Aorta (tissue), 5 donors: ENCODE measurements around the gene SH2D1B. TPM values are rescaled to one million over a fixed set of nuclear protein-coding genes. Genes with fewer than 3 reads are reported as not detected.
"Not testable (repeated sequence)": the region's sequence is repeated elsewhere in the genome, so short reads cannot be mapped to it uniquely, and the experiment has no call there.

Experiments used
- ATAC-seq: fragments of 200-7000 bp; cut with Tn5 transposase; one replicate; pipeline ENCODE4 v1.9.1; 2022; ENCODE audit warnings: moderate library complexity; ENCODE audit not compliant: low FRiP score
- DNase-seq, 2 donors: peaks; one replicate each; pipeline ENCODE4 v3.0.0-alpha.2; 2020
- H3K27ac ChIP-seq, 2 donors: one replicate each; pipeline ENCODE4 v1.5.1; 2013; ENCODE audit warnings: low read length in 2 of 2, mild to moderate bottlenecking in 2 of 2, moderate library complexity in 2 of 2, control low read depth in 1 of 2, inconsistent platforms in 1 of 2, low read depth in 1 of 2
- H3K27me3 ChIP-seq, 2 donors: one replicate each; pipeline ENCODE4 v1.6.1; 2013; ENCODE audit warnings: control low read depth in 1 of 2, low read length in 1 of 2, mild to moderate bottlenecking in 1 of 2, moderate library complexity in 1 of 2; ENCODE audit not compliant: insufficient read depth in 2 of 2, control insufficient read depth in 1 of 2
- H3K36me3 ChIP-seq, 2 donors: one replicate each; pipeline ENCODE4 v1.6.1; 2013; ENCODE audit warnings: control low read depth in 1 of 2, low read length in 1 of 2, mild to moderate bottlenecking in 1 of 2; ENCODE audit not compliant: insufficient read depth in 2 of 2, control insufficient read depth in 1 of 2
- H3K4me1 ChIP-seq, 2 donors: one replicate each; pipeline ENCODE4 v1.6.1; 2013; ENCODE audit warnings: low read length in 2 of 2, control low read depth in 1 of 2, mild to moderate bottlenecking in 1 of 2, moderate library complexity in 1 of 2; ENCODE audit not compliant: insufficient read depth in 2 of 2, control insufficient read depth in 1 of 2
- H3K4me3 ChIP-seq, 2 donors: one replicate each; pipeline ENCODE4 v1.5.1; 2013; ENCODE audit warnings: low read length in 2 of 2, control low read depth in 1 of 2, mild to moderate bottlenecking in 1 of 2
- H3K9me3 ChIP-seq: one replicate; pipeline ENCODE4 v1.6.1; 2013; ENCODE audit warnings: mild to moderate bottlenecking, low read length; ENCODE audit not compliant: control insufficient read depth
- WGBS, 2 donors: extraction: QIAGEN DNeasy Blood & Tissue Kit; methylation state at CpG; one replicate each; pipeline ENCODE4 v1.1.7; 2013; 5-methylcytosine and 5-hydroxymethylcytosine counted together
- intact Hi-C, 2 donors: fragments of 100-400 bp; cut with DNase I; formaldehyde crosslinking; loops; one replicate each; pipeline versions ENCODE4 v1.14.2 to v1.15.0; 2022
- long read RNA-seq, 2 donors: library from polyadenylated mRNA; unstranded; transcript quantifications; one replicate each; pipeline ENCODE4 v2.0.0, GENCODE V29; 2020 to 2021
- polyA plus RNA-seq, 2 donors: library from polyadenylated mRNA; stranded (reverse); fragments of 200-250 nt; gene quantifications; one replicate each; pipeline ENCODE4 v1.2.3, GENCODE V29; 2013
- total RNA-seq, 2 donors: library from RNA; stranded (reverse); fragmentation: NEBNext Ultra II Directional; extraction: Animal tissue kit (Norgen Biotek cat#: 25700); gene quantifications; one replicate each; pipeline ENCODE4 v1.2.1, GENCODE V29; 2021
- donor health status: healthy with polysubstance abuse.
- donor health status: Bipolar disorder and iron deficiency.
- donor health status: DM: no; HTN: no; CAD: no.
- donor health status: DM: no; HTN: no; CAD: no.
- donor health status: DM: yes; HTN: yes; CAD: no.

Gene SH2D1B
- total RNA-seq: under 1 TPM; 0.45 to 0.63 TPM
- polyA plus RNA-seq: 1 to 10 TPM in 1 of 2 donors, under 1 TPM in 1; 0.10 to 1.1 TPM
- long read RNA-seq, donor 1: 0 reads
- long read RNA-seq, donor 2: 0 reads

GRCh38 chr1:162412002-162412401 lies at the start of gene SH2D1B:
SH2D1B (minus strand) TSS chr1:162412136; CDS start chr1:162412016, 120 bp downstream.
- no peaks in the 10 kb centered on the region for H3K36me3 ChIP-seq
- H3K27me3 ChIP-seq: no peaks in the 10 kb centered on the region
- intact Hi-C loops: no loop called here
- H3K9me3 ChIP-seq: no peaks in the 10 kb centered on the region
- no peaks in the 10 kb centered on the region for H3K4me1 ChIP-seq
- WGBS, 2 donors: 66 to 81% methylated on average over 3 of the region's 3 CpGs
- H3K4me3 ChIP-seq: no peak within 1 kb of the TSS
- no peak within 1 kb of the TSS for H3K27ac ChIP-seq
- DNase-seq (no peak), ATAC-seq (no peak)

GRCh38 chr1:162458236-162458635 lies 46.3 kb upstream of the SH2D1B start:
- Histone ChIP-seq H3K4me3 (no peak overlapping the region), H3K4me1 (no peaks in the 10 kb centered on the region), H3K27me3 (peaks cover 0 to 1% of the 10 kb centered on the region in 2 donors), H3K36me3 (no peaks in the 10 kb centered on the region), H3K27ac (no peak overlapping the region), H3K9me3 (no peaks in the 10 kb centered on the region)
- ATAC-seq: no peak
- intact Hi-C loops: no loop called here
- DNase-seq: no peak
- 87 to 93% methylated on average over 5 of the region's 5 CpGs for WGBS, 2 donors

- DNase-seq: no peak
- H3K4me3 ChIP-seq: no peak overlapping the region
- intact Hi-C loops: no loop called here
- no peak overlapping the region for H3K27ac ChIP-seq
- no peak for ATAC-seq
- peaks cover 0 to 1% of the 10 kb centered on the region in 2 donors for H3K27me3 ChIP-seq
- no peaks in the 10 kb centered on the region for H3K36me3 ChIP-seq
- WGBS, 2 donors: 85 to 86% methylated on average over 4 of the region's 4 CpGs
- no peaks in the 10 kb centered on the region for H3K4me1 ChIP-seq
- no peaks in the 10 kb centered on the region for H3K9me3 ChIP-seq
These were observed 44.4 kb upstream of the SH2D1B start for GRCh38 chr1:162456323-162456722.

GRCh38 chr1:162454361-162454760 lies 42.4 kb upstream of the SH2D1B start:
- H3K27ac ChIP-seq, H3K9me3 ChIP-seq, H3K36me3 ChIP-seq, ATAC-seq, H3K4me1 ChIP-seq, intact Hi-C loops, H3K27me3 ChIP-seq, H3K4me3 ChIP-seq, DNase-seq: not testable (repeated sequence)
- WGBS, 2 donors: 97 to 100% methylated on average over 1 of the region's 3 CpGs

- Histone ChIP-seq H3K27ac (no peak overlapping the region), H3K9me3 (no peaks in the 10 kb centered on the region), H3K4me3 (no peak overlapping the region), H3K27me3 (peaks cover 0 to 2% of the 10 kb centered on the region in 2 donors), H3K36me3 (no peaks in the 10 kb centered on the region), H3K4me1 (no peaks in the 10 kb centered on the region)
- ATAC-seq: no peak
- no peak for DNase-seq
- 74 to 78% methylated on average over 2 of the region's 2 CpGs for WGBS, 2 donors
- intact Hi-C loops: no loop called here
These were observed 35.0 kb upstream of the SH2D1B start for GRCh38 chr1:162446946-162447345.

- intact Hi-C loops: no loop called here
- Histone ChIP-seq H3K27me3 (peaks cover 0 to 4% of the 10 kb centered on the region in 2 donors), H3K27ac (no peak overlapping the region), H3K4me3 (no peak overlapping the region), H3K9me3 (no peaks in the 10 kb centered on the region), H3K4me1 (no peaks in the 10 kb centered on the region), H3K36me3 (no peaks in the 10 kb centered on the region)
- DNase-seq (no peak), ATAC-seq (no peak)
These were observed 33.0 kb upstream of the SH2D1B start for GRCh38 chr1:162444903-162445302.

GRCh38 chr1:162432977-162433713 lies 21.2 kb upstream of the SH2D1B start:
- intact Hi-C loops, H3K36me3 ChIP-seq, H3K27ac ChIP-seq, H3K4me1 ChIP-seq, H3K9me3 ChIP-seq, DNase-seq, H3K4me3 ChIP-seq, H3K27me3 ChIP-seq, ATAC-seq: not testable (repeated sequence)
- WGBS, 2 donors: 82 to 83% methylated on average over 29 to 45 of the region's 47 CpGs

- Histone ChIP-seq H3K27me3 (no peaks in the 10 kb centered on the region), H3K9me3 (no peaks in the 10 kb centered on the region), H3K4me1 (no peaks in the 10 kb centered on the region), H3K4me3 (no peak overlapping the region), H3K36me3 (no peaks in the 10 kb centered on the region), H3K27ac (no peak overlapping the region)
- WGBS, 2 donors: 89 to 91% methylated on average over 4 of the region's 4 CpGs
- DNase-seq (no peak), ATAC-seq (no peak)
- intact Hi-C loops: no loop called here
These were observed 18.6 kb upstream of the SH2D1B start for GRCh38 chr1:162430583-162430982.

GRCh38 chr1:162422662-162423375 lies 10.9 kb upstream of the SH2D1B start:
- Histone ChIP-seq H3K4me1 (no peaks in the 10 kb centered on the region), H3K27me3 (no peaks in the 10 kb centered on the region), H3K9me3 (peaks cover 1% of the 10 kb centered on the region), H3K36me3 (no peaks in the 10 kb centered on the region), H3K27ac (no peak overlapping the region), H3K4me3 (no peak overlapping the region)
- DNase-seq (no peak), ATAC-seq (no peak)
- intact Hi-C loops: loop anchor here in 1 of 2 donors (5.0 kb wide), 1 partner anchor 1211 kb away; no protein-coding TSS in a partner anchor
- 82 to 90% methylated on average over 10 of the region's 10 CpGs for WGBS, 2 donors
